HepG2 (cell line): ENCODE measurements around the gene CEBPZOS. TPM values are rescaled to one million over a fixed set of nuclear protein-coding genes. Genes with fewer than 3 reads are reported as not detected.
A peak's percentile ranks its signal among the peaks of the same experiment; 100 is the strongest.

Source experiments
- CBX2 ChIP-seq, 2 experiments: fragments of 200-600 bp in 1 of 2; sonication (generic); formaldehyde crosslinking in 1 of 2; IDR thresholded peaks; 2 replicates each; pipeline versions ENCODE4 v1.7.0 to v1.8.1; 2018 to 2022; ENCODE audit warnings: low read depth in 2 of 2, low read length in 1 of 2, mild to moderate bottlenecking in 1 of 2, missing genetic modification reagents in 1 of 2
- EZH2 ChIP-seq: conservative IDR thresholded peaks from 2 replicates; pipeline ENCODE4 v1.6.1; 2012; ENCODE audit warnings: mild to moderate bottlenecking, low read depth, low read length, moderate library complexity
- HNF4A ChIP-seq: sonication (generic); formaldehyde crosslinking; IDR thresholded peaks from 2 replicates; pipeline ENCODE4 v1.4.0; 2020; ENCODE audit warnings: missing genetic modification reagents
- KAT2B ChIP-seq: fragments of 150-350 bp; IDR thresholded peaks from 2 replicates; pipeline ENCODE4 v1.6.1; 2014; ENCODE audit warnings: low read depth, low read length, borderline replicate concordance
- NR3C1 ChIP-seq: sonication (generic); formaldehyde crosslinking; IDR thresholded peaks from 2 replicates; pipeline ENCODE4 v1.4.0; 2020; ENCODE audit warnings: missing genetic modification reagents
- SMYD3 ChIP-seq: sonication (generic); formaldehyde crosslinking; IDR thresholded peaks from 2 replicates; pipeline ENCODE4 v1.8.1; 2023; ENCODE audit warnings: mild to moderate bottlenecking, missing genetic modification reagents
- ZNF44 ChIP-seq: sonication (generic); formaldehyde crosslinking; IDR thresholded peaks from 2 replicates; pipeline ENCODE4 v1.5.1; 2020; ENCODE audit warnings: mild to moderate bottlenecking, missing genetic modification reagents
- polyA plus RNA-seq, 8 experiments: library from polyadenylated mRNA; depleted of rRNA in 3 of 8; stranded (reverse) in 7 of 8; unstranded in 1 of 8; fragments of >200 nt; fragmentation: Illumina TruSeq in 4 of 8; extraction: Trizol in 4 of 8; gene quantifications; 2 replicates each; pipeline versions ENCODE4 v1.2.1 to v1.2.3, GENCODE V29; 2011 to 2016; ENCODE audit warnings: low read depth in 4 of 8, missing spikeins in 1 of 8, mixed read lengths in 1 of 8; ENCODE audit not compliant: insufficient read depth in 1 of 8
- total RNA-seq, 5 experiments: library from RNA; depleted of rRNA; stranded (reverse); fragments of >200 nt; fragmentation: Illumina TruSeq; extraction: Trizol; gene quantifications; 2 replicates each; pipeline ENCODE4 v1.2.3, GENCODE V29; 2016; ENCODE audit warnings: low read depth in 1 of 5
- TF ChIP-seq, protein P1 (sequence below): sonication (generic); formaldehyde crosslinking; IDR thresholded peaks from 2 replicates; pipeline ENCODE4 v1.4.0; 2020; ENCODE audit warnings: missing genetic modification reagents, borderline replicate concordance
- TF ChIP-seq, protein P2 (sequence below): IDR thresholded peaks from 2 replicates; pipeline ENCODE4 v1.6.1; 2016; ENCODE audit warnings: missing compliant biosample characterization, missing genetic modification reagents, borderline replicate concordance
- TF ChIP-seq, protein P3 (sequence below): sonication (generic); formaldehyde crosslinking; IDR thresholded peaks from 2 replicates; pipeline ENCODE4 v1.5.0; 2020; ENCODE audit warnings: mild to moderate bottlenecking, missing genetic modification reagents, borderline replicate concordance
- TF ChIP-seq, protein P4 (sequence below): sonication (generic); formaldehyde crosslinking; IDR thresholded peaks from 2 replicates; pipeline ENCODE4 v1.5.0; 2020; ENCODE audit warnings: missing genetic modification reagents, mild to moderate bottlenecking, borderline replicate concordance

CEBPZOS gene
- total and polyA plus RNA-seq, 2 of the 13 experiments (the other 11 are each of a cell fraction or from before 2014, with no cell fraction given): 18.6 to 44.7 TPM

DNA sequence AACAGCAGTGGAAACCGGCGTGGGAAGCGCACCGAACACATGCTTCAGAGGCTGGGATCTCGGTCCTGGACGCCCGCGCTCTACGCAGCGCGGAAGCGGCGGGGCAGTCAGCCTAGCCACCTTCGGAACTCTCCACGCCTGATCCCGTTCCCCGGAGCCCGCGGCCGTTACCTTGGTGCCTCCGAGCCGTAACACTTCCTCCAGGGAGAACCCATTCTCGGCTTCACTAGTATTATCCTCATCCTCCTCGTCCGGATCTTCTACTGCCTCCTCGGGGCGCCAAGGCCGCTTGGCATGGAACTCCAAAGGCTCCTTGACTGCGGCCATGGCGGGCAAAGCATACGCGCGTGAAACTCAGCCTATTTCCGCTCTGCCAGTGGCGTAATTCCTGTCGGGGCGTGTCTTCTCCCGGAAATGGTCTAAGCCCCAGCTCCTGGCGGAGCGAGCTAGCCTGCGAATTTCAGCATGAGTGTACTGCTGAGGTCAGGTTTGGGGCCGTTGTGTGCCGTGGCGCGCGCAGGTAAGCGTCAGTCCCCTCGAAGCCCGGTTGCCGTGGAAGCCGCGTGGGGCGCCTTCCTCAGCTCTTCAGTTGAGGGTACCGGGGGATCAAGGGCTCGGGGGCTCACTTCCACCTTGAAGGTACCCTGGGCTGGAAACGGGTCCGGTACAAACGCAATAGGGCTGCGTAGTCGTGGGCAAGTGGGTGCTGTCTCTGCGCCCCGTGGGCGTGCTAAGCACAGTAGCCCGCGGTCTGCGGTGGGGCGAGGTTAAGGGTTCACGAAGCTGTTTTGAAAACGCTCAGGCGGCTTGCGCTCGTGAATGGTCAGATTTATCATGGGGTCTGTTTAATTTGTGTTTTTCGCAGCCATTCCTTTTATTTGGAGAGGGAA is 35.2 kb downstream of the CEBPZOS start, which contains the start of the genes CEBPZ and NDUFAF7 (continued):
- TF ChIP-seq SMYD3 (CRISPR knock-in tag): peak; percentile 88
- TF ChIP-seq, protein P1, sequence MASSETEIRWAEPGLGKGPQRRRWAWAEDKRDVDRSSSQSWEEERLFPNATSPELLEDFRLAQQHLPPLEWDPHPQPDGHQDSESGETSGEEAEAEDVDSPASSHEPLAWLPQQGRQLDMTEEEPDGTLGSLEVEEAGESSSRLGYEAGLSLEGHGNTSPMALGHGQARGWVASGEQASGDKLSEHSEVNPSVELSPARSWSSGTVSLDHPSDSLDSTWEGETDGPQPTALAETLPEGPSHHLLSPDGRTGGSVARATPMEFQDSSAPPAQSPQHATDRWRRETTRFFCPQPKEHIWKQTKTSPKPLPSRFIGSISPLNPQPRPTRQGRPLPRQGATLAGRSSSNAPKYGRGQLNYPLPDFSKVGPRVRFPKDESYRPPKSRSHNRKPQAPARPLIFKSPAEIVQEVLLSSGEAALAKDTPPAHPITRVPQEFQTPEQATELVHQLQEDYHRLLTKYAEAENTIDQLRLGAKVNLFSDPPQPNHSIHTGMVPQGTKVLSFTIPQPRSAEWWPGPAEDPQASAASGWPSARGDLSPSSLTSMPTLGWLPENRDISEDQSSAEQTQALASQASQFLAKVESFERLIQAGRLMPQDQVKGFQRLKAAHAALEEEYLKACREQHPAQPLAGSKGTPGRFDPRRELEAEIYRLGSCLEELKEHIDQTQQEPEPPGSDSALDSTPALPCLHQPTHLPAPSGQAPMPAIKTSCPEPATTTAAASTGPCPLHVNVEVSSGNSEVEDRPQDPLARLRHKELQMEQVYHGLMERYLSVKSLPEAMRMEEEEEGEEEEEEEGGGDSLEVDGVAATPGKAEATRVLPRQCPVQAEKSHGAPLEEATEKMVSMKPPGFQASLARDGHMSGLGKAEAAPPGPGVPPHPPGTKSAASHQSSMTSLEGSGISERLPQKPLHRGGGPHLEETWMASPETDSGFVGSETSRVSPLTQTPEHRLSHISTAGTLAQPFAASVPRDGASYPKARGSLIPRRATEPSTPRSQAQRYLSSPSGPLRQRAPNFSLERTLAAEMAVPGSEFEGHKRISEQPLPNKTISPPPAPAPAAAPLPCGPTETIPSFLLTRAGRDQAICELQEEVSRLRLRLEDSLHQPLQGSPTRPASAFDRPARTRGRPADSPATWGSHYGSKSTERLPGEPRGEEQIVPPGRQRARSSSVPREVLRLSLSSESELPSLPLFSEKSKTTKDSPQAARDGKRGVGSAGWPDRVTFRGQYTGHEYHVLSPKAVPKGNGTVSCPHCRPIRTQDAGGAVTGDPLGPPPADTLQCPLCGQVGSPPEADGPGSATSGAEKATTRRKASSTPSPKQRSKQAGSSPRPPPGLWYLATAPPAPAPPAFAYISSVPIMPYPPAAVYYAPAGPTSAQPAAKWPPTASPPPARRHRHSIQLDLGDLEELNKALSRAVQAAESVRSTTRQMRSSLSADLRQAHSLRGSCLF (CRISPR knock-in tag): no peak; the same call in 1 of the 2 replicates
- TF ChIP-seq, protein P2, sequence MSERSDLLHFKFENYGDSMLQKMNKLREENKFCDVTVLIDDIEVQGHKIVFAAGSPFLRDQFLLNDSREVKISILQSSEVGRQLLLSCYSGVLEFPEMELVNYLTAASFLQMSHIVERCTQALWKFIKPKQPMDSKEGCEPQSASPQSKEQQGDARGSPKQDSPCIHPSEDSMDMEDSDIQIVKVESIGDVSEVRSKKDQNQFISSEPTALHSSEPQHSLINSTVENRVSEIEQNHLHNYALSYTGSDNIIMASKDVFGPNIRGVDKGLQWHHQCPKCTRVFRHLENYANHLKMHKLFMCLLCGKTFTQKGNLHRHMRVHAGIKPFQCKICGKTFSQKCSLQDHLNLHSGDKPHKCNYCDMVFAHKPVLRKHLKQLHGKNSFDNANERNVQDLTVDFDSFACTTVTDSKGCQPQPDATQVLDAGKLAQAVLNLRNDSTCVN (CRISPR knock-in tag): peak; percentile 93
- peak; percentile 97 for TF ChIP-seq ZNF44 (CRISPR knock-in tag)
- TF ChIP-seq, protein P3, sequence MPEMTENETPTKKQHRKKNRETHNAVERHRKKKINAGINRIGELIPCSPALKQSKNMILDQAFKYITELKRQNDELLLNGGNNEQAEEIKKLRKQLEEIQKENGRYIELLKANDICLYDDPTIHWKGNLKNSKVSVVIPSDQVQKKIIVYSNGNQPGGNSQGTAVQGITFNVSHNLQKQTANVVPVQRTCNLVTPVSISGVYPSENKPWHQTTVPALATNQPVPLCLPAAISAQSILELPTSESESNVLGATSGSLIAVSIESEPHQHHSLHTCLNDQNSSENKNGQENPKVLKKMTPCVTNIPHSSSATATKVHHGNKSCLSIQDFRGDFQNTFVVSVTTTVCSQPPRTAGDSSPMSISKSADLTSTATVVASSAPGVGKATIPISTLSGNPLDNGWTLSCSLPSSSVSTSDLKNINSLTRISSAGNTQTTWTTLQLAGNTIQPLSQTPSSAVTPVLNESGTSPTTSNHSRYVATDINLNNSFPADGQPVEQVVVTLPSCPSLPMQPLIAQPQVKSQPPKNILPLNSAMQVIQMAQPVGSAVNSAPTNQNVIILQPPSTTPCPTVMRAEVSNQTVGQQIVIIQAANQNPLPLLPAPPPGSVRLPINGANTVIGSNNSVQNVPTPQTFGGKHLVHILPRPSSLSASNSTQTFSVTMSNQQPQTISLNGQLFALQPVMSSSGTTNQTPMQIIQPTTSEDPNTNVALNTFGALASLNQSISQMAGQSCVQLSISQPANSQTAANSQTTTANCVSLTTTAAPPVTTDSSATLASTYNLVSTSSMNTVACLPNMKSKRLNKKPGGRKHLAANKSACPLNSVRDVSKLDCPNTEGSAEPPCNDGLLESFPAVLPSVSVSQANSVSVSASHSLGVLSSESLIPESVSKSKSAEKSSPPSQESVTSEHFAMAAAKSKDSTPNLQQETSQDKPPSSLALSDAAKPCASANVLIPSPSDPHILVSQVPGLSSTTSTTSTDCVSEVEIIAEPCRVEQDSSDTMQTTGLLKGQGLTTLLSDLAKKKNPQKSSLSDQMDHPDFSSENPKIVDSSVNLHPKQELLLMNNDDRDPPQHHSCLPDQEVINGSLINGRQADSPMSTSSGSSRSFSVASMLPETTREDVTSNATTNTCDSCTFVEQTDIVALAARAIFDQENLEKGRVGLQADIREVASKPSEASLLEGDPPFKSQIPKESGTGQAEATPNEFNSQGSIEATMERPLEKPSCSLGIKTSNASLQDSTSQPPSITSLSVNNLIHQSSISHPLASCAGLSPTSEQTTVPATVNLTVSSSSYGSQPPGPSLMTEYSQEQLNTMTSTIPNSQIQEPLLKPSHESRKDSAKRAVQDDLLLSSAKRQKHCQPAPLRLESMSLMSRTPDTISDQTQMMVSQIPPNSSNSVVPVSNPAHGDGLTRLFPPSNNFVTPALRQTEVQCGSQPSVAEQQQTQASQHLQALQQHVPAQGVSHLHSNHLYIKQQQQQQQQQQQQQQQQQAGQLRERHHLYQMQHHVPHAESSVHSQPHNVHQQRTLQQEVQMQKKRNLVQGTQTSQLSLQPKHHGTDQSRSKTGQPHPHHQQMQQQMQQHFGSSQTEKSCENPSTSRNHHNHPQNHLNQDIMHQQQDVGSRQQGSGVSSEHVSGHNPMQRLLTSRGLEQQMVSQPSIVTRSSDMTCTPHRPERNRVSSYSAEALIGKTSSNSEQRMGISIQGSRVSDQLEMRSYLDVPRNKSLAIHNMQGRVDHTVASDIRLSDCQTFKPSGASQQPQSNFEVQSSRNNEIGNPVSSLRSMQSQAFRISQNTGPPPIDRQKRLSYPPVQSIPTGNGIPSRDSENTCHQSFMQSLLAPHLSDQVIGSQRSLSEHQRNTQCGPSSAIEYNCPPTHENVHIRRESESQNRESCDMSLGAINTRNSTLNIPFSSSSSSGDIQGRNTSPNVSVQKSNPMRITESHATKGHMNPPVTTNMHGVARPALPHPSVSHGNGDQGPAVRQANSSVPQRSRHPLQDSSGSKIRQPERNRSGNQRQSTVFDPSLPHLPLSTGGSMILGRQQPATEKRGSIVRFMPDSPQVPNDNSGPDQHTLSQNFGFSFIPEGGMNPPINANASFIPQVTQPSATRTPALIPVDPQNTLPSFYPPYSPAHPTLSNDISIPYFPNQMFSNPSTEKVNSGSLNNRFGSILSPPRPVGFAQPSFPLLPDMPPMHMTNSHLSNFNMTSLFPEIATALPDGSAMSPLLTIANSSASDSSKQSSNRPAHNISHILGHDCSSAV (CRISPR knock-in tag): no peak
- no peak for TF ChIP-seq EZH2
- 0 out of 2 replicates have a peak, but pooled peaks have one; percentile 18 for TF ChIP-seq HNF4A (CRISPR knock-in tag)
- TF ChIP-seq, protein P4, sequence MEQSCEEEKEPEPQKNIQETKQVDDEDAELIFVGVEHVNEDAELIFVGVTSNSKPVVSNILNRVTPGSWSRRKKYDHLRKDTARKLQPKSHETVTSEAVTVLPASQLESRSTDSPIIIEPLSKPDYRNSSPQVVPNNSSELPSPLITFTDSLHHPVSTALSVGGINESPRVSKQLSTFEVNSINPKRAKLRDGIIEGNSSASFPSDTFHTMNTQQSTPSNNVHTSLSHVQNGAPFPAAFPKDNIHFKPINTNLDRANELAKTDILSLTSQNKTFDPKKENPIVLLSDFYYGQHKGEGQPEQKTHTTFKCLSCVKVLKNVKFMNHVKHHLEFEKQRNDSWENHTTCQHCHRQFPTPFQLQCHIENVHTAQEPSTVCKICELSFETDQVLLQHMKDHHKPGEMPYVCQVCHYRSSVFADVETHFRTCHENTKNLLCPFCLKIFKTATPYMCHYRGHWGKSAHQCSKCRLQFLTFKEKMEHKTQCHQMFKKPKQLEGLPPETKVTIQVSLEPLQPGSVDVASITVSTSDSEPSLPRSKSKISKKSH (CRISPR knock-in tag): peak; percentile 89; the same call in 1 of the 2 replicates
- no peak for TF ChIP-seq CBX2 (IDR thresholded peaks at IDR 0.05; ENCODE audit: low read depth, low read length)
- no peak for TF ChIP-seq CBX2 (CRISPR knock-in tag; IDR thresholded peaks at IDR 0.05; ENCODE audit: low read depth)
- TF ChIP-seq NR3C1 (CRISPR knock-in tag): no peak
- no peak for TF ChIP-seq KAT2B
